ENCODE results near the gene C16orf95. TPM values are rescaled to one million over a fixed set of nuclear protein-coding genes. Genes with fewer than 3 reads are reported as not detected.
A peak's percentile ranks its signal among the peaks of the same experiment; 100 is the strongest.
"Not testable (repeated sequence)": the region's sequence is repeated elsewhere in the genome, so short reads cannot be mapped to it uniquely, and the experiment has no call there.

The C16orf95 gene, protein sequence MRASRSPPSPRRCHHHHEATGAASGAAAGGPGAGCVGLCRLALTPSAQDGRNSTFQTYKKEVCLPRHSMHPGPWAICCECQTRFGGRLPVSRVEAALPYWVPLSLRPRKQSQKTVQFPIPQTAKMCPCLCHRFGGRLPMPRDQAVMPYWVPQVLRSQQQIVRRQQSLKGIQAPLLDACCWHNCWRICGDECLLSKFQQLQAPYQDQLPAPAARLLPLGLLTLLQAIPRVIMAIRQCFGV
- 3.0 and 6.3 TPM in 2 replicates for total RNA-seq (ENCODE audit: low replicate concordance)
- long read RNA-seq, partial matches to known transcripts, result 0 of 2 reads
- long read RNA-seq, other reads (novel, unspliced or antisense), result 1 of 2 reads

DNA sequence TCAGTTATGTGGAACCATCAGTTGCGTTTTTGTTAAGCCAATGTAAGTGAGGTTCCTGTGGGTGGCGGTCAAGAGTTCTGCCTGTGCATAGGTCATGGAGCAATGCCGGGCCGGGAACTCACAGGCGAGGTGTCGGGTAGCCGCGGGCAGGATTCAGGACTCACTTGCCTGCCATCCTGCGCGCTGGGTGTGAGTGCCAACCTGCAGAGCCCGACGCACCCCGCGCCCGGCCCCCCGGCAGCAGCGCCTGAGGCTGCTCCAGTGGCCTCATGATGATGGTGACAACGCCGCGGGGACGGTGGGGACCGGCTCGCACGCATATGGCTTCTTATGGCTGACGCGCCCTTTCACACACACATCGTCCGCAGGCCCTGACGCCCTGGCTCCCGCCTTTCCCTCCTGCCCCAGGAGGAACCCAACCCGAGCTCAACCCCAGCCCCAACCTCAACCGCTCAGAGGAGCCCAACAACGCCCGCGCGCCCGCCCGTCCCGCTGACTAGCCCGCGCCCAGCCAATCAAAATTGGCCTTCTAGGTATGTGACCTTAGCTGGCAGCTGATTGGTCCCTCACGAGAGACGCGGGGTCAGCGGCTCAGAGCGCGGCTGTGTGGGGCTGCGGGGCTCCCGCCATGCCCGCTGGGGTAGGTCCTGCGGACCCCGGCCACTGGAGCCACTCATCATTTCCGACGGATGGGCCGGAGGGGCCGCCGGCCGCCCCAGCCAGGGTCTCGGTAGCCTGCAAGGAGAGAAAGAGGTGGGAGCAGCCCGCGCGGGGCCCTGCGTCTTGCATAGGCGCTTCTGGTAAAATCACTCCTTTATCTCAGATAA lies at the start of gene C16orf95:
Gene C16orf95, minus strand, starts transcription at position 470 of the 827 bp plus-strand sequence. Its CDS starts 150 bp downstream, at position 320.
- Mint-ChIP-seq H3K27me3 (no peaks in the 10 kb centered on the region), H3K4me3 (peak within 1 kb of the TSS; percentile 95), H3K9me3 (no peaks in the 10 kb centered on the region), H3K27ac (peak within 1 kb of the TSS; percentile 92), H3K36me3 (no peaks in the 10 kb centered on the region), H3K4me1 (ENCODE audit: unreplicated experiment) (peaks cover 5% of the 10 kb centered on the region)
- DNase-seq (ENCODE audit: extremely low spot score, unreplicated experiment), result peak; percentile 99
- peak; percentile 67 for TF ChIP-seq CTCF (conservative IDR thresholded peaks at IDR 0.05)

DNA sequence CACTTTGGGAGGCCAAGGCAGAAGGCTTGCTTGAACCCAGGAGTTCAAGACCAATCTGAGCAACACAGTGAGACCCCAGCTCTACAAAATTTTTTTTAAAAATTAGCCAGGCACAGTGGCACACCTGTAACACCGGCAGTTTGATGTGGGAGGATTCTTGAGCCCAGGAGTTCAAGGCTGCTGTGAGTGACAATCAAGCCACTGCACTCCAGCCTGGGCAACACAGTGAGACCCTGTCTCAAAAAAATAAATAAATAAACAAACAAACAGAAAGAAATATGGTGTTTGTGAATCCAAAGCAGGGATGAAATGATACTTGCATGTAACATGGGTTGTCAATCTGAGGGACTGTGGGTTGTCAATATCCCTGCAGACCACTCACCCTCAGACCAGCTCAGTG lies 49.7 kb upstream of the C16orf95 start:
- H3K9me3 Mint-ChIP-seq, result no peaks in the 10 kb centered on the region
- no peaks in the 10 kb centered on the region for H3K27me3 Mint-ChIP-seq
- DNase-seq (ENCODE audit: extremely low spot score, unreplicated experiment), result no peak
- H3K36me3 Mint-ChIP-seq, result peaks cover 5% of the 10 kb centered on the region
- no peak overlapping the region for H3K4me3 Mint-ChIP-seq
- no peak for TF ChIP-seq CTCF (conservative IDR thresholded peaks at IDR 0.05)
- no peak overlapping the region for H3K27ac Mint-ChIP-seq
- H3K4me1 Mint-ChIP-seq (ENCODE audit: unreplicated experiment), result peaks cover 37% of the 10 kb centered on the region

DNA sequence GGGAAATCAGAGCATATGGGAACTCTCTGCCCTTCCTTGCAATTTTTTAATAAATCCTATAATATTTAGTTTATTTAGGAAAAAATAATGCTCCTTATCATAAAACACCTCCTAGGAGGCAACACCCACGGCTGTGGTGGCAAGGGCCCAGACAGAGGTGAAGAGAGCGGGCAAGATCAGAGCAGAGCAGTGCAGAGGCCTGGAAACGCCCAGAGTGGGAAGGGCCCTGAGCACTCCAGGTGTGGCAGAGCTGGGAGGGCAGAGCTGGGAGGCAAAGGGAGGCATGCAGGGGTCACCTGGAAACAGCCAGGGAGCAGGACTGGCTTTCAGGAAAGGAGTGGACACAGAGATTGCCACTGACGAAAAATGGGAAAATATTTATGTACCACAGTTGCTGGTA lies 49.1 kb upstream of the C16orf95 start:
- no peak overlapping the region for H3K27ac Mint-ChIP-seq
- H3K36me3 Mint-ChIP-seq, result peaks cover 5% of the 10 kb centered on the region
- DNase-seq (ENCODE audit: extremely low spot score, unreplicated experiment), result no peak
- H3K4me3 Mint-ChIP-seq, result no peak overlapping the region
- H3K27me3 Mint-ChIP-seq, result no peaks in the 10 kb centered on the region
- peaks cover 30% of the 10 kb centered on the region for H3K4me1 Mint-ChIP-seq (ENCODE audit: unreplicated experiment)
- no peaks in the 10 kb centered on the region for H3K9me3 Mint-ChIP-seq
- no peak for TF ChIP-seq CTCF (conservative IDR thresholded peaks at IDR 0.05)

- H3K4me1 Mint-ChIP-seq (ENCODE audit: unreplicated experiment), result peaks cover 28% of the 10 kb centered on the region
- peaks cover 7% of the 10 kb centered on the region for H3K36me3 Mint-ChIP-seq
- no peak overlapping the region for H3K4me3 Mint-ChIP-seq
- TF ChIP-seq CTCF (conservative IDR thresholded peaks at IDR 0.05), result no peak
- no peaks in the 10 kb centered on the region for H3K27me3 Mint-ChIP-seq
- H3K27ac Mint-ChIP-seq, result no peak overlapping the region
- DNase-seq (ENCODE audit: extremely low spot score, unreplicated experiment), result no peak
- H3K9me3 Mint-ChIP-seq, result no peaks in the 10 kb centered on the region
Observed at GRCh38 chr16:87365021-87365713, 48.0 kb upstream of the C16orf95 start.

DNA sequence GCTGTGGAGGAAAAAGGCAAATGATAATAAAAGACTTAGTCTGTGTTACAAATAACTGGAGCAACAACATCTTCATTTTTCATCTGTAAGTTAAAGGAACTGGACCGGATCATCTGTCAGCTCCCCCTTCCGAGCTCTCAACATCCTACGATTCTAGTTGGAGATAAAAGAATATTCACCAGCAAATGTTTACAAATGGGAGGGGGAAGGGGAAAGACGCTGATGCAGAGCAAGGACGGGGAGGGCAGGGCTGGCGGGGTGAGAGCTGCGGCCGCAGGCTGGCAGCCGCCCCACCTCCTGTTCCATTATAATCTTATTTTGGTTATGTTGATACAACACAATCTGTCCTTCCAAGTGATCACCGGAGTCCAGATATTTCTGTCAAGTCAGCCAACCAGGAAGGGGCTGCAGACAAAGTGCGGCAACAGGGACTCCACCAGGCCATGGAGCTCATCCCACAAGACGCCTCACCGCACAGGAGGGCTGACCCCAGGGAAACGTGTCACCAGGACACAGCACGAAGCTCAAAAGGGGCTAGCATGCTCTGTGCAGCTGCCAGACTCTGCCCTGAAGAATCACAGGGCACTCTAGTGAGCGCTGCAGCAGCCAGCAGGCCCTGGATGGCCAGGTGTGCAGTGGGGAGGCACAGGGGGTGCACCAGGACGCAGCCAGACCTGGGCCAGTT lies 46.7 kb upstream of the C16orf95 start:
- Mint-ChIP-seq H3K4me3 (peak overlapping the region; percentile 3), H3K9me3 (no peaks in the 10 kb centered on the region), H3K4me1 (ENCODE audit: unreplicated experiment) (peaks cover 23% of the 10 kb centered on the region), H3K36me3 (peaks cover 13% of the 10 kb centered on the region), H3K27ac (peak overlapping the region; percentile 70), H3K27me3 (no peaks in the 10 kb centered on the region)
- TF ChIP-seq CTCF (conservative IDR thresholded peaks at IDR 0.05), result no peak
- DNase-seq (ENCODE audit: extremely low spot score, unreplicated experiment), result no peak

GRCh38 chr16:87362828-87363559 lies 45.8 kb upstream of the C16orf95 start:
- H3K9me3 Mint-ChIP-seq; H3K4me3 Mint-ChIP-seq; H3K27me3 Mint-ChIP-seq; DNase-seq (ENCODE audit: extremely low spot score, unreplicated experiment): not testable (repeated sequence)
- Mint-ChIP-seq H3K36me3 (peaks cover 15% of the 10 kb centered on the region), H3K27ac (peak overlapping the region; percentile 30), H3K4me1 (ENCODE audit: unreplicated experiment) (peaks cover 17% of the 10 kb centered on the region)
